Stimulated activated CD4-positive, alpha-beta T cell treated with anti-CD3 and anti-CD28 coated beads, Interleukin-4, amount 100 ng/mL, for 1 hour (primary cell): ENCODE results near the gene CCDC6.
"Not testable (repeated sequence)": the region's sequence is repeated elsewhere in the genome, so short reads cannot be mapped to it uniquely, and the experiment has no call there.

Source experiments
- DNase-seq: peaks from one replicate; pipeline ENCODE4 v3.0.0-alpha.2; 2020

Gene CCDC6

DNA sequence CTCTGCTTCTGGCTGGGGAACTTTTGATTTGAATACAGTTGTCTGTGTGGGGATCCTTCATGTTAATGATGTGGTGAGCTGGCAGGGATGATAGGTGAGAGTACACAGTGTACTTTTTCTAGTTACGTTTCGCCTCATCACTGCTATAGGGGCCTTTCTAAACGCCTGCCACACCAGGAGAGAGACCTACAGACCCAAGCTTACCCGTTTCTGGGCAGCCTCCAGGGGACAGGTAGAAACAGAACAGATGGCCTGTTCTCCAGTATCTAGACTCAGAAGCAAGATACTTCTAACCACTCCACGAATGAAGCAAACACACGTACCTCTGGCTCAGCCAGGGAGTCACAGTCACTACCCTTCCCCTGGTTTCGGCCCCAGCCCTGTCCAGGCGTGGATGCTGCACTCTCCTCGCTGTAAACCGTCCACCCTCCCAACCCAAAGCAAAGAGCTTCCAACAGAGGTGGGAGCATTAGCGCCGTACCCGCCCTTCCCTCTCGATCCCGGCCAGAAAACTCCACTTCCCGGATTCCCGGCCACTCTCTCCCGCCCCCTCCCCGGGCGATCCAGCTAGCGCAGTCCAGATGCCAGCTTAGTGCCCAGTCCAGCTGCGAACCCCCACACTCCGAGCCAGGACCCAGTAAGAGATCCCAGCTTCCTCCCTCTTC, 1.2 kb downstream of the CCDC6 start:
- peak; percentile 34 for DNase-seq

- DNase-seq: no peak
These were observed 1.8 kb downstream of the CCDC6 start for GRCh38 chr10:59904426-59905065.

- no peak for DNase-seq
These were observed 2.5 kb downstream of the CCDC6 start for GRCh38 chr10:59903871-59904270.

DNA sequence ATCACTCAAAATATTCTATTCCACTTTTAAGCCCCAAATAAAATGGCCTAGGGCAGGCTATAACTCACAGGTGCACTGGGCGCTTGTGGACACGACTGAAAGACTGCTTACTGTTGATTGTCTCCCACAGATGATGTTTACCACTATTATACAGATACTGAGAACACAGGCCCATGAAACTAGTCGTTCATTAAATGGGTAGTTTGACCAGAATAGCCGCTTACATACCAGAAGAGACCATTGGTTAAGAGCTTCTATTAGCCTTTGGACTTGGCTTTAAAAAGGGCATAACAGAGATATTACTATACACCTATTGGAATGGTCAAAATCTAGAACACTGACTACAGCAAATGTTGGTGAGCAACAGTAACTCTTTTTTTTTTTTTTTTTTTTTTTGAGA, 4.3 kb downstream of the CCDC6 start:
- no peak for DNase-seq

GRCh38 chr10:59901470-59901869, 4.9 kb downstream of the CCDC6 start:
- DNase-seq: no peak

GRCh38 chr10:59900048-59900727, 6.2 kb downstream of the CCDC6 start:
- no peak for DNase-seq

- DNase-seq: no peak
These were observed 8.1 kb downstream of the CCDC6 start for GRCh38 chr10:59898125-59898835.

GRCh38 chr10:59896191-59896590, 10.2 kb downstream of the CCDC6 start:
- no peak for DNase-seq

- no peak for DNase-seq
These were observed 10.7 kb downstream of the CCDC6 start for GRCh38 chr10:59895629-59896116.

DNA sequence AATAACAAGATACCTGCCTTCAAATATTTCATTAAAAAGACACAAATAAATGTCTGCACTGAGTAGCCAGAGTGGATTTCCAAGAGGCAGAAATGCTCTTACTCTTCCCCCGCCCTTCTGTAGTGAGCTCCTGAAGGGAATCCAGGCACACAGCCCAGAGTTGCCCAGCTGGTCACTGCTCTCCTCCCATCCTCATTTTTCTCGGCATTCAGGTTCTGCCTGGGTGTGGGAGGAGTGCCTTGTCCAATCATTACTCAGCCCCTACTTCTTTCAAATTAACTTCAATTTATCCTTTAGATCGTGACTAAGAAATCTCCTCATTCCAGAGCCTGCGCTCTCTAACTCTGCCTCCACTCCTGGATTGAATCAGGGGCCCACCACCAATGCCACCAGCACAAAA, 12.2 kb downstream of the CCDC6 start:
- no peak for DNase-seq

- no peak for DNase-seq
These were observed 13.7 kb downstream of the CCDC6 start for GRCh38 chr10:59892697-59893096.

GRCh38 chr10:59891936-59892335, 14.4 kb downstream of the CCDC6 start:
- DNase-seq: no peak

DNA sequence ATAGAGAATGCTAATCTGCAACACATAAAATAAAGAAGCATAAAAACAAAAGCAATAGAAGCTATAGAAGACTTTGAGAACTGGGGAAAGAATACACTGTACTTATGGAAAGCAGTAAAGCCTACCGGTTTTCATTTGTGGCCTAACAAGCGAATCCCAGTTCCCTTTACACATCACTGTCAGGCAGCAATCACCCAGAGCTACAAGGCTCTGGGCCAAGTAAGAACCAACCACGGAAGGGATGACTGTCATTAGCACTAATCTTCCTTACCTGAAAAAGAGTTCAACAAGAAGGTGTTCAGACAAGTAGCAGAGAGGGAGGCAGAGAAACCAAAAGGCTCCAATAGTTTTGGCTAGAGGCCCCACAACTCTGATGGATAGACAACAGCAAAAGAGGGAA, 15.0 kb downstream of the CCDC6 start:
- DNase-seq: no peak

- DNase-seq: no peak
These were observed 17.4 kb downstream of the CCDC6 start for GRCh38 chr10:59888781-59889435.

DNA sequence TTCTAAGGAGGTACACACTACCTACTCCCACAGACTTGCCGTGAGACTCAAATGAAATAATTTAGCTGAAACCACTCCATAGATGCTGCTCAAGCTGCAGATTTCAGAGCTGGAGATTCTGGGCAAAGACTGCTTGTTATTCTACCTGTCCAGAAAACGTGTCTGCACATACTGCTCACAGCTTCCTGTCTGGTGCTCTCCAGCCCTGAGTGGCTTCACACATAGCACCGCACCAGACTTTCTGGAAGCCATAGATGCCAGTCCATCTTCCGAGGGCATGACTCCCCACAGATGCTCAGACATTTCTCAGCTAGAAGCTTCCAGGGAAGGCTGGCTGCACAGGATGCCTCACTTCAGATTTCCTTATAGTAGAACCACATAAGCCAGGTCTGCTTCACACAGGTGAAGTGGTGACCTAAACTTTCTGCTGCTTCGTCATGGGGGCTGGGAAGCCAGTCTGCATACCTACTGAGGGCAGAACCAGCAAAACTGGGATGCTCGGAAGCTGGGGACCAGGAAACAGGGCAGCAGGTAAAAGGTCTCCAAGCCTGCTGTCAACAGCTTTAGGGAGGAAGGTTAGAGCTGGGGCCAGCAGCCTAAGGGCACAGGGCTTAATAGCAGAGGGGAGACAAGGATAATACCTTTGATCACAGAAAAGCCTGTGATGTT, 18.2 kb downstream of the CCDC6 start:
- DNase-seq: no peak

- DNase-seq: no peak
These were observed 19.4 kb downstream of the CCDC6 start for GRCh38 chr10:59887006-59887405.

DNA sequence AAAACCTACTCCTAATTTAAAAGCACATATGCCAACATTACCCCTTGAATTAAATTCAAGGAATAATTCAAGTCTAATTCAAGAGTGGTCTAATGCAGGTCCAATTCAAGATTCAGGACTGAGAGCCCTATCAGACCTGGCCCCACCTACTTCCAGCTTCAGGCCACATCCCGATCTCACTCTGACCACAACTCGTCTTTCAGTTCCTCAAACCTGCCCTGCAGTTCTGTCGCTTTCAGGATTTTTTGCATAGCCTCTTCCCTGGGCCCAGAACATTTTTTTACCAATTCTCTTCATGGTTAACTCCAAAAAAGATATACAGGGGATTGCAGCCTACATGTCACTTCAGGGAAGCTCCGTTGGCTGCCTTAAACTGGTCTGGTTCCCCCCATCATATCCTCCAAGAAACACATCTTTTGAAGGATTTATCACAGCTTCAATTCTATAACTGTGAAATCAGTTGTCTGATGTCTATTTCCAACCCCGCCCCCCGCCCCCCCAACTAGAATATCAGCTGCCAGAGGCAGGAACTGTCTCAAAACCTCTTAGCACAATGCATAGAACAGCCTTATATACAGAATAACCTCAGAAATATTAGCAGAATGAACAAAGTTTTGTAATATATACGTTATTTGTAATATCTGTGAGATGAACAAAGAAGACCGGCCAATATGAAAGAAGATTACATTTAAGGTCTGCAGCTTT, 20.8 kb downstream of the CCDC6 start:
- no peak for DNase-seq

- DNase-seq: not testable (repeated sequence)
These were observed 21.5 kb downstream of the CCDC6 start for GRCh38 chr10:59884893-59885292.

- DNase-seq: no peak
These were observed 24.7 kb downstream of the CCDC6 start for GRCh38 chr10:59881640-59882039.

DNA sequence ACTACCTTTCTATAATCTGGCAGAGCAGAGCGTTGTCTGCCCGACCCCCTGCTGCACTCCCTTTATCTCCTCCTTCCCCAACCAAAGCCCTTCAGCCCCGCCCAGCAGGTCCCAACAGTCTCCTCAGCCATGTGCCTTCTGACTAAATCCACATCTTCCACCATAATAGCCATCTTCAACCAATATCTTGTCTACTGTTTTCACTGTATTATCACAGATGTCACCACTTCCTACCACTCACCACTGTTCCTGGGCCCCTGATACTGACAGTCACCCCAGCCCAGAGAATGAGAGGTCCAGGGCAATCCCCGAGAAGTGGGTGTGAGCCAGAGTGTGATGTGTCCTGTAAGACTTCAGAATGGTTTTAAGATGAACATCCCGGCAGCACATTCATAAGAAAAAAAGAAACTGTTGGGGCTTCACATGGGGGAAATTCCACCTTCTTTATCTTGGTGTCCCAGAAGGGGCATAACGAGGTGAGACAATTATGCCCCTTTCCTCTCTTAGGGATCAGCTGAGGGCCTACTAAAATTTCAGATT, 25.3 kb downstream of the CCDC6 start:
- peak; percentile 63 for DNase-seq

GRCh38 chr10:59880019-59880717, 26.2 kb downstream of the CCDC6 start:
- no peak for DNase-seq
